Uterine smooth muscle cell (primary cell): ENCODE measurements around the gene A4GNT. TPM values are rescaled to one million over a fixed set of nuclear protein-coding genes. Genes with fewer than 3 reads are reported as not detected.

ENCODE experiments used
- total RNA-seq: library from RNA; depleted of rRNA; stranded (reverse); fragments of >200 nt; gene quantifications from 2 replicates; pipeline ENCODE4 v1.2.3, GENCODE V29; 2014

Gene A4GNT
- not detected in 2 replicates for total RNA-seq

DNA sequence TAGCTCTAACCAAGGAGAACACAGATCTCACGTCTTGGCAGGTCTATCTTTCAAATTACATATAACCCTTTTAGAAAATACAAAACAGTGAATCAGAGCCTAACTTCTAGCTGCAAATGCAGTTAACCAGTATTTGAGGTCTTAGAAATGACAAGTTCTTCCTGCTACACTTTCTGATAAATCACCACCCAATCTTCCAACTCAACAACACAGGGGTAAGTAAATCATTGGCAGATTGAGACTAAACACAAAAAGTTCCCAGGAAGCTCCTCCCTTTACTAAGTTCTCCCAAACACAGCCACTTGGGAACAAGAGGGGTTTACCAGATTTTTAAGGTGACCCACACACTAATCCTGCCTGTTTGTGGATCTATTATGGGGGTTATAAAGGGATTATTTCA, at the start of gene A4GNT:
Gene A4GNT (minus strand): TSS at position 152 of the 400 bp plus-strand sequence. CDS start 1,134 bp downstream, outside the sequence.

DNA sequence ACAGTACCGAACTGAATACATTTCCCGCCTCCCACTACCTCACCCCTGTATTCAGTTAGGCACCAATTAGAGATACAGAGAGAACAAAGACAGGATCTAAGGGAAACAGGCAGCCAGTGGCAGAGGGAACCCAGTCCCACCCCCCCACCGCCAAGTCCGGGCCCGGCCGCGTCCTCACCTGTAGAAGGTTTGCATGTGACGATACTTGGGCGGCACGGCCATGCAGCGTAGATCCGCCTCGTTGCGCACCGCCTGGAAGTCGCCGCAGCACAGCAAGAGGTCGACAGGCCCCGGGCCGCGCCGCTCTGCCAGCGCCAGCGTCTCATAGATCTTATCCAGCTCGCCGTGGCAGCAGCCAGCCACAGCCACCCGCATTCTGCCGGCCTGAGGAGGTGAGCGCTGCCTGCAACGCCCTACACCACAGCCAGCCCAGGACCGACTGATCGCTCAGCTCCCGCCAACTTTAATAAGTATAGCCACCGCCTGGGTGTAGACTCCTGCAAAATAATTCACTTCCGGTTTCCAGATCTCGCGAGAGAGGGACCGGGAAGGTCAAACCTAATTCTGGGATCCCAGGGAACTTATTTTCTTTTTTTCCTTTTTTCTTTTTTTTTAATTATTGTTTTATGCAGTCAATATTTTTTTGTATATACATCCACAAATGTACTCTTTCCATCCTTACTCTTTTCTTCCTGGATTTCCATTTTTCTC, 42.4 kb upstream of the A4GNT start, which contains the start of gene DBR1:
Gene DBR1 (minus strand): TSS at position 501 of the 711 bp plus-strand sequence. CDS start 126 bp downstream, at position 375.

DNA sequence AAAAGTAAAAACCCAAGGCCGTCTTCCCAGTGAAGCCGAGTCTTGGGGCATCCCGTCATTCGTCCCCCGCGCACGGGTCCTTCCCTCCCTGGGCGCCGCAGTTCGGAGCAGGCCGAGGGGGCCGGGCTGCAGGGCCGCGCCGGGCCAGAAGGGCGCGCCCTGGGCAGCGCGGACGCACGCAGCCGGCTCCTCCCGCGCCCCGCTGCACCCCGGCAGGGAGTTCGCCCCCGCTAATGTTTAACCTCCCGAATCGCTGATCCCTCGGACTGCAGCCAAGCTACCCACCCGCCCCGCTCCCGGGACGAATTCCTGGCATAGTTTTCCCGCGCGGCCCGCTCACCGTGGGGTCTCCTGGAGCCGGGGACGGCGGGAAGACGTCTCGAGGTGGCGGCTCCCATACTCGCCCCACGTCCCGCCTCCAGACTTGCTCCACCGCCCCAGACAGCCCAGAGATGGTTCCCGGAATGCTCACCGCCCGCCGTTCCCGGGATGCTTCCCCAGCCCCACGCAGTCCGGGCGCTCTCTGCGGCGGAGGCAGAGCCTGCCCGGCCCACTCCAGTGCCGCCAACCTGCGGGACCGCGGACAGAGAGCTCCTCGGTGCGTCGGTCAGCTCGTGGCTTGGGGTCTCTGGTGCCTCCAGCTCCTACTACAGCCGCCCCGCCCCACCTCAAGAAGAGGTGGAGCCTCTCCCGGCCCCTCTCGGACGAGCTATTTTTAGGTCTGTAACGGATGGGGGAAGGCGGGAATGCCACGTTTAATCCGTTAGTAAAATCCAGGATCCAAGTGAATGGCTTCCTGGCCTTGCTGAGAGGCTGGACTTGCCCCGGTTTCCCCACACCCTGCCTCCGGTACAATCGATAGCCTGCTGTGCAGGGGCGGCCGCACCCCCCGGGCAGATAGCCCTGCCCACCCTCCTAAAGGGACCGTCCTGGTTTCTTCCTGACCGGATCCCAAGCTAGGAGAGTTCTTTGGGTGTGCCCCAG, 16.9 kb downstream of the A4GNT start, which contains the start of gene DZIP1L:
Gene DZIP1L (minus strand): TSS at position 621 of the 984 bp plus-strand sequence. CDS start 11,637 bp downstream, outside the sequence.

Other genes with a start within 250 kb of the A4GNT start
- 0.12 TPM in 1 of 2 replicates, not detected in the other for gene CLDN18, start 122.2 kb downstream of the A4GNT start, total RNA-seq
- gene DZIP1L, start 16.8 kb downstream of the A4GNT start, total RNA-seq, result 38.3 and 40.7 TPM in 2 replicates
- gene DBR1, start 42.5 kb upstream of the A4GNT start, total RNA-seq, result 18.1 and 21.5 TPM in 2 replicates
- 48.2 and 57.9 TPM in 2 replicates for gene ARMC8, start 54.9 kb upstream of the A4GNT start, total RNA-seq
- gene NME9, start 197.5 kb upstream of the A4GNT start, total RNA-seq, result 0.22 TPM in 1 of 2 replicates, not detected in the other
- 39.2 and 73.6 TPM in 2 replicates for gene MRAS, start 216.2 kb upstream of the A4GNT start, total RNA-seq